Esophagus muscularis mucosa (tissue), 4 donors: ENCODE results near the gene AKAP13. TPM values are rescaled to one million over a fixed set of nuclear protein-coding genes. Genes with fewer than 3 reads are reported as not detected.

Experiments
- DNase-seq: peaks from one replicate; pipeline ENCODE4 v3.0.0-alpha.2; 2017; ENCODE audit errors: extremely low spot score
- H3K27ac ChIP-seq, 4 donors: fragments of 200-600 bp; sonication (generic); replicated peaks in 1 of 4; 1 replicate in 3 of 4; 2 replicates in 1 of 4; pipeline ENCODE4 v1.5.1; 2016 to 2019; ENCODE audit warnings: mild to moderate bottlenecking in 1 of 4
- H3K27me3 ChIP-seq, 4 donors: fragments of 200-600 bp; sonication (generic); one replicate each; pipeline versions ENCODE4 v1.5.1 to v1.6.0; 2016 to 2019
- H3K36me3 ChIP-seq, 4 donors: fragments of 200-600 bp; sonication (generic); one replicate each; pipeline ENCODE4 v1.5.1; 2016 to 2019
- H3K4me1 ChIP-seq, 4 donors: fragments of 200-600 bp; sonication (generic); one replicate each; pipeline ENCODE4 v1.5.1; 2016 to 2019
- H3K4me3 ChIP-seq, 4 donors: fragments of 200-600 bp; sonication (generic); 1 replicate in 2 of 4; 2 replicates in 2 of 4; pipeline ENCODE4 v1.5.1; 2016 to 2019; ENCODE audit warnings: mild to moderate bottlenecking in 4 of 4, moderate library complexity in 1 of 4
- H3K9me3 ChIP-seq, 4 donors: fragments of 200-600 bp; sonication (generic); 1 replicate in 3 of 4; 2 replicates in 1 of 4; pipeline ENCODE4 v1.5.1; 2016 to 2019
- EP300 ChIP-seq: sonication (generic); formaldehyde crosslinking; IDR thresholded peaks from one replicate; pipeline ENCODE4 v1.6.1; 2017; ENCODE audit warnings: antibody characterized with exemption
- POLR2A ChIP-seq: fragments of 450-650 bp; IDR thresholded peaks from one replicate; pipeline ENCODE4 v1.6.1; 2017; ENCODE audit warnings: antibody characterized with exemption, moderate library complexity, mild to moderate bottlenecking, low read depth
- POLR2AphosphoS5 ChIP-seq, 2 donors: sonication (generic); formaldehyde crosslinking; IDR thresholded peaks; one replicate each; pipeline ENCODE4 v1.6.1; 2017; ENCODE audit warnings: antibody characterized with exemption in 2 of 2
- WGBS: methylation state at CpG from one replicate; pipeline ENCODE4 v1.1.5; 2018; 5-methylcytosine and 5-hydroxymethylcytosine counted together
- intact Hi-C: fragments of 100-400 bp; cut with DNase I; formaldehyde crosslinking; loops from one replicate; pipeline ENCODE4 v1.15.1; 2023
- total RNA-seq, 4 donors: library from RNA; depleted of rRNA; stranded (reverse); fragments of >200 nt; gene quantifications; one replicate each; pipeline versions ENCODE4 v1.1.0 to v1.2.1, GENCODE V29; 2016
- TF ChIP-seq, protein P1 (sequence below), 3 experiments: fragments of 200-600 bp in 2 of 3; fragments of 450-650 bp in 1 of 3; sonication (generic) in 2 of 3; IDR thresholded peaks; one replicate each; pipeline ENCODE4 v1.5.1; 2017 to 2019; ENCODE audit warnings: antibody characterized with exemption in 3 of 3, mild to moderate bottlenecking in 2 of 3, moderate library complexity in 1 of 3

The AKAP13 gene
- total RNA-seq, 4 donors from 2014 or later: 232 to 323 (median 284) TPM

DNA sequence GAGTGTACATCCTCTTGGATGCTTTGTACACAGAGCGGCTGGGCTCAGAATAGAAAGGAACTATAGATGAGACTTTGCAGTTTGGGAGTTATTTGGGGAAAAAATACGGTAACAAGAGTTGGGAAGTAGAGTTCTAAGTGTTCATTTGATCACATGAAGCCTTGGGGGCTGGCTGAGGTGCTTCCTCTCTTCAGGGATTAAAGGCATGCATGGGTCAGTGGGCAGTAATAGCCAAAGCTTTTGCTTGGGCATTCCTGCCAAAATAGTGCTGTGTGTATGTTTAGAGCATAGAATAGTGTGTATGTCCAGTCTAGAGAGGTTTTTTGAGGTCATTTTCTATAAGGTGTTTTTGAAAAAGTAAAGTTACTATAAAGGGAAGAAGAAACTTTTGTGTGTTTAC lies 12.8 kb downstream of the AKAP13 start:
- Histone ChIP-seq H3K27me3 (no peaks in the 10 kb centered on the region), H3K9me3 (no peaks in the 10 kb centered on the region), H3K36me3 (no peaks in the 10 kb centered on the region), H3K4me3 (no peak overlapping the region), H3K27ac (no peak overlapping the region), H3K4me1 (peaks cover 75 to 96% (median 92%) of the 10 kb centered on the region in 4 donors)
- no peak for DNase-seq
- 87% methylated on average over 2 of the region's 2 CpGs for WGBS
- TF ChIP-seq EP300: no peak
- intact Hi-C loops: no loop called here

DNA sequence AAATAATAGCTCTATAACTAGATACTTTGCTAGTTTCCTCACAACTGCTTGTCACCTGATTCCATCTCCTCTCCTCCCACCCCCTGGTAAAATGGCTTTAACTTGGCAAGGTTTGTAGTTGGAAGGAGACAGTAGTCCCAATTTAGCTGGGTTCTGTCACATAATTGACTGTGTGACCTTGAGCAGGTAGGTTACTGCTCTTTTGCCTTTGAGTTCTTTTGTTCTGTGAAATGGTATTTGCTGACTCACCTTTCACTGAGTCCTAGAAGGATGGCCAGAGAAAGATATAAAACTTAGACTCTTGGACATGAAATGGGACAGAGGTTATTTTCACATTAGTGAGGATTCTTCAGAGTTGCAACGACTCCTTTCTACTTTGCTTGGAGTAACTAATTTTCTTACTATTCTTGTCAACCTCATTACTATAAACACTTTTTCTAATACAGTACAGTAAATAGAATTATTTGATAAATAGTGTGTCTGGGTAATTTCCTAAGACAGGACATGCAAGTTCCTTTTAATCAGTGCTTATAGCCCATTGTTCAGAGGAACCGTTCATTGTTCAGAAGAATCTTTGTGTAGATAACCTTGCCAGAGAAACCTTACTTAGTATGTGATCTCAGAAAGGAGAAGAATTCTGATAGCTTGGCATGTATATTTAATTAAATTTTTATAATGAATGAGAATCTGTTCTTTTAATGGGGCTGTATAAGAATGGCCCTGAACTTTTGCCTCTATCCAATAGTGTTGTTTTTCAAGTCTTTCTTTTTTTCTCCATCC lies 14.3 kb downstream of the AKAP13 start:
- DNase-seq: no peak
- WGBS: 34% methylated on average over 2 of the region's 2 CpGs
- Histone ChIP-seq H3K9me3 (no peaks in the 10 kb centered on the region), H3K27ac (peak overlapping the region; percentile 31 to 67 (median 46)), H3K27me3 (no peaks in the 10 kb centered on the region), H3K36me3 (no peaks in the 10 kb centered on the region), H3K4me3 (no peak overlapping the region), H3K4me1 (peaks cover 67 to 92% (median 81%) of the 10 kb centered on the region in 4 donors)
- intact Hi-C loops: no loop called here
- no peak for TF ChIP-seq POLR2A

DNA sequence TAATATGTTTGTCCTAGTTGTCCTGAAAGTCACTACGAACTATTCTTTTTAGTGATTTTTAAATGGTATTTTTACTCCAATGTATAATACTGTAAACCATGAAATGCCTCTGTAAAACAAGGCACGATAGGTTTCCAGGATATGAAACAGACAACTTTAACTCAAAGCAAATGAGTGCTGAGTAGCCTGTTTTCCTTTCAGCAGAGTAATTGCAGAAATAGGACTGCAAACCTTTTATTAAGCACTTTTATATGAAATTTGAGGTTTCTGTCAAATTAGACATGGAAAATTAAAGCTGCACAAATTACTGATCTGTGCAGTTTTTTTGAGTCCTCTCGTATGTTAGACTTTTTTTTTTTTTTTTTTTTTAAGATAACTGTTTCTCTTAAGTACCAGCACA lies 16.2 kb downstream of the AKAP13 start:
- intact Hi-C loops: no loop called here
- H3K36me3 ChIP-seq: no peaks in the 10 kb centered on the region
- WGBS: 33% methylated on average over 3 of the region's 3 CpGs
- no peaks in the 10 kb centered on the region for H3K27me3 ChIP-seq
- peaks cover 68 to 91% (median 81%) of the 10 kb centered on the region in 4 donors for H3K4me1 ChIP-seq
- no peak for TF ChIP-seq EP300
- TF ChIP-seq, protein P1, sequence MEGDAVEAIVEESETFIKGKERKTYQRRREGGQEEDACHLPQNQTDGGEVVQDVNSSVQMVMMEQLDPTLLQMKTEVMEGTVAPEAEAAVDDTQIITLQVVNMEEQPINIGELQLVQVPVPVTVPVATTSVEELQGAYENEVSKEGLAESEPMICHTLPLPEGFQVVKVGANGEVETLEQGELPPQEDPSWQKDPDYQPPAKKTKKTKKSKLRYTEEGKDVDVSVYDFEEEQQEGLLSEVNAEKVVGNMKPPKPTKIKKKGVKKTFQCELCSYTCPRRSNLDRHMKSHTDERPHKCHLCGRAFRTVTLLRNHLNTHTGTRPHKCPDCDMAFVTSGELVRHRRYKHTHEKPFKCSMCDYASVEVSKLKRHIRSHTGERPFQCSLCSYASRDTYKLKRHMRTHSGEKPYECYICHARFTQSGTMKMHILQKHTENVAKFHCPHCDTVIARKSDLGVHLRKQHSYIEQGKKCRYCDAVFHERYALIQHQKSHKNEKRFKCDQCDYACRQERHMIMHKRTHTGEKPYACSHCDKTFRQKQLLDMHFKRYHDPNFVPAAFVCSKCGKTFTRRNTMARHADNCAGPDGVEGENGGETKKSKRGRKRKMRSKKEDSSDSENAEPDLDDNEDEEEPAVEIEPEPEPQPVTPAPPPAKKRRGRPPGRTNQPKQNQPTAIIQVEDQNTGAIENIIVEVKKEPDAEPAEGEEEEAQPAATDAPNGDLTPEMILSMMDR (IDR thresholded peaks at IDR 0.05): no peak
- no peak for TF ChIP-seq POLR2A
- no peak for TF ChIP-seq POLR2AphosphoS5 (IDR thresholded peaks at IDR 0.05)
- H3K9me3 ChIP-seq: no peaks in the 10 kb centered on the region
- DNase-seq: no peak
- H3K4me3 ChIP-seq: no peak overlapping the region
- H3K27ac ChIP-seq: peak overlapping the region in 2 of 4 donors; percentile 58 to 67

DNA sequence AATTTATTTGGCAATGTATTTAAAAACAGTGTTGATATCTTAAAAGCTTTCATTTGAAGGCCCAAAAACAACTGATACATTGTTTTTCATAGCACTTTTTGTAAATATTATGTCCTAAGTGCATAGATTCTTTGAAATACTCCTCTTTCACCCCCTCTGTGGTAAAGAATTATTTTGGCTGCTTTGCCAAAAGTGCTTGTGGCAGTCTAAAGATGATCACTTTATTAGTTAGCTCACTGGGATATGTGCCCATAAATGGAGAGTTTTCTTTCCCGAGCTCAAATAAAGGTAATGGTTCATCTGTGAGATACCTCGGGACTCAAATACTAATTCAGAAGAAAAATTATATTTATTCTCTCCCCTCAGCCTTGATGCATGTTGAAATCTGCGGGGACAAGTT lies 16.7 kb downstream of the AKAP13 start:
- H3K27ac ChIP-seq: peak overlapping the region in 3 of 4 donors; percentile 37 to 67 (median 49)
- H3K4me1 ChIP-seq: peaks cover 70 to 92% (median 83%) of the 10 kb centered on the region in 4 donors
- H3K9me3 ChIP-seq: no peaks in the 10 kb centered on the region
- H3K4me3 ChIP-seq: no peak overlapping the region
- 76% methylated on average over 3 of the region's 3 CpGs for WGBS
- TF ChIP-seq, protein P1 (IDR thresholded peaks at IDR 0.05): no peak
- TF ChIP-seq EP300 (no peak), POLR2A (no peak), POLR2AphosphoS5 (IDR thresholded peaks at IDR 0.05) (no peak)
- no peaks in the 10 kb centered on the region for H3K36me3 ChIP-seq
- intact Hi-C loops: no loop called here
- DNase-seq: no peak
- no peaks in the 10 kb centered on the region for H3K27me3 ChIP-seq

DNA sequence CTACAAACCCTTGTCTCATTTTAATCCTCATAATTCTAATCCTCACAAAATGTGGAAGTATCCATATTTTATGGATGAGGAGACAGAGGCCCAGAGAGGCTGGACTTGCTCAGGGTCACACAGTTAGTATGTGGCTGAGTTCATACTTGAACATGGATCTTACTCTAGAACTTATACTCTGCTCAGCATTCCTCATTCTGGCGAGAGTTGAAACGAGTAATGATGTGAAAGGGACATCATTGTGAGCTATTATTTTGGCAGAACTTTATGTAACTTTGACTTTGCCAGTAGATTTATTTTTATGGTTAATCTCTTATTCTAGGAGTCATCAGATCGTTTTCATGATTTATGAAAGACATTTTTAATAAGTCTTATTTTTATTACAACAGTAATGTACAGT lies 17.5 kb downstream of the AKAP13 start:
- DNase-seq: no peak
- Histone ChIP-seq H3K27me3 (no peaks in the 10 kb centered on the region), H3K9me3 (no peaks in the 10 kb centered on the region), H3K4me1 (peaks cover 70 to 92% (median 83%) of the 10 kb centered on the region in 4 donors), H3K36me3 (no peaks in the 10 kb centered on the region), H3K27ac (peak overlapping the region in 3 of 4 donors; percentile 37 to 67 (median 49)), H3K4me3 (no peak overlapping the region)
- intact Hi-C loops: no loop called here
- 48% methylated on average over 3 of the region's 3 CpGs for WGBS
- TF ChIP-seq, protein P1 (IDR thresholded peaks at IDR 0.05): no peak
- TF ChIP-seq POLR2AphosphoS5 (IDR thresholded peaks at IDR 0.05): peak in 1 of 2 donors; percentile 18
- no peak for TF ChIP-seq EP300
- no peak for TF ChIP-seq POLR2A
